Activated naive CD4-positive, alpha-beta T cell treated with anti-CD3 and anti-CD28 coated beads for 36 hours (primary cell): ENCODE results near the gene SULT1C2. TPM values are rescaled to one million over a fixed set of nuclear protein-coding genes. Genes with fewer than 3 reads are reported as not detected.

Experiments
- CTCF ChIA-PET: fragments of 350-600 bp; sonication (Branson Sonifier 250); formaldehyde crosslinking; loops from one replicate; lab custom pipeline; 2021; ENCODE audit warnings: antibody characterized with exemption; lab: Charles Lee
- DNase-seq: peaks from one replicate; pipeline ENCODE4 v3.0.0-alpha.2; 2020
- H3K27ac Mint-ChIP-seq: one replicate; pipeline ENCODE4 v1.8.0; 2021; ENCODE audit warnings: mild to moderate bottlenecking, mixed read lengths
- H3K27me3 Mint-ChIP-seq: one replicate; pipeline ENCODE4 v1.8.0; 2021; ENCODE audit warnings: low read depth, mixed read lengths
- H3K36me3 Mint-ChIP-seq: one replicate; pipeline ENCODE4 v1.8.0; 2021; ENCODE audit warnings: low read depth, mixed read lengths
- H3K4me1 Mint-ChIP-seq: one replicate; pipeline ENCODE4 v1.8.0; 2021; ENCODE audit warnings: low read depth, mixed read lengths
- H3K4me3 Mint-ChIP-seq: one replicate; pipeline ENCODE4 v1.8.0; 2021; ENCODE audit warnings: mild to moderate bottlenecking, moderate library complexity, mixed read lengths
- H3K9me3 Mint-ChIP-seq: one replicate; pipeline ENCODE4 v1.8.0; 2021; ENCODE audit warnings: mixed read lengths
- intact Hi-C: fragments of 100-400 bp; cut with micrococcal nuclease; formaldehyde crosslinking; loops from one replicate; pipeline ENCODE4 v1.15.1; 2023
- total RNA-seq, 2 experiments: library from RNA; stranded (reverse); gene quantifications; one replicate each; pipeline ENCODE4 v1.2.3, GENCODE V29; 2021

SULT1C2 gene
- not detected for total RNA-seq

GRCh38 chr2:108288534-108289106 is at the start of gene SULT1C2:
Gene SULT1C2, plus strand, starts transcription at chr2:108288895. Its CDS starts 4,773 bp downstream, at chr2:108293668.
- intact Hi-C loops, result no loop called here
- Mint-ChIP-seq H3K4me1 (no peaks in the 10 kb centered on the region), H3K36me3 (no peaks in the 10 kb centered on the region), H3K27me3 (peaks cover 17% of the 10 kb centered on the region), H3K4me3 (no peak within 1 kb of the TSS), H3K9me3 (peaks cover under 1% of the 10 kb centered on the region), H3K27ac (no peak within 1 kb of the TSS)
- CTCF ChIA-PET, result no interaction called here
- no peak for DNase-seq

- no peak for DNase-seq
- Mint-ChIP-seq H3K27ac (no peak within 1 kb of the TSS), H3K36me3 (no peaks in the 10 kb centered on the region), H3K27me3 (peaks cover 14% of the 10 kb centered on the region), H3K4me3 (no peak within 1 kb of the TSS), H3K4me1 (no peaks in the 10 kb centered on the region), H3K9me3 (peaks cover 7% of the 10 kb centered on the region)
- intact Hi-C loops, result no loop called here
- CTCF ChIA-PET, result no interaction called here
Measured at GRCh38 chr2:108239786-108240185, 48.9 kb upstream of the SULT1C2 start, which contains the start of gene SULT1C3. Gene SULT1C3, plus strand, starts transcription at chr2:108239968. Its CDS starts 7,227 bp downstream, at chr2:108247195.

- DNase-seq, result no peak
- Mint-ChIP-seq H3K27me3 (peaks cover 17% of the 10 kb centered on the region), H3K4me3 (no peak overlapping the region), H3K36me3 (no peaks in the 10 kb centered on the region), H3K4me1 (no peaks in the 10 kb centered on the region), H3K9me3 (peaks cover 10% of the 10 kb centered on the region), H3K27ac (no peak overlapping the region)
- intact Hi-C loops, result no loop called here
- CTCF ChIA-PET, result no interaction called here
Measured at GRCh38 chr2:108240966-108241365, 47.7 kb upstream of the SULT1C2 start.

GRCh38 chr2:108243566-108243965 is 45.1 kb upstream of the SULT1C2 start:
- CTCF ChIA-PET, result interaction anchor here (0.6 kb wide), 1 partner anchor 668 kb away, joined by 4 read pairs; no protein-coding TSS in a partner anchor
- no peak overlapping the region for H3K27ac Mint-ChIP-seq
- intact Hi-C loops, result no loop called here
- peaks cover 4% of the 10 kb centered on the region for H3K9me3 Mint-ChIP-seq
- peaks cover 18% of the 10 kb centered on the region for H3K27me3 Mint-ChIP-seq
- no peaks in the 10 kb centered on the region for H3K4me1 Mint-ChIP-seq
- H3K36me3 Mint-ChIP-seq, result no peaks in the 10 kb centered on the region
- no peak overlapping the region for H3K4me3 Mint-ChIP-seq
- DNase-seq, result no peak

GRCh38 chr2:108244667-108245414 is 43.9 kb upstream of the SULT1C2 start:
- no peak overlapping the region for H3K27ac Mint-ChIP-seq
- intact Hi-C loops, result no loop called here
- H3K9me3 Mint-ChIP-seq, result peaks cover 4% of the 10 kb centered on the region
- DNase-seq, result no peak
- CTCF ChIA-PET, result no interaction called here
- H3K4me1 Mint-ChIP-seq, result no peaks in the 10 kb centered on the region
- H3K36me3 Mint-ChIP-seq, result no peaks in the 10 kb centered on the region
- H3K27me3 Mint-ChIP-seq, result peaks cover 13% of the 10 kb centered on the region
- no peak overlapping the region for H3K4me3 Mint-ChIP-seq

GRCh38 chr2:108253106-108253505 is 35.6 kb upstream of the SULT1C2 start:
- no peaks in the 10 kb centered on the region for H3K36me3 Mint-ChIP-seq
- CTCF ChIA-PET, result no interaction called here
- H3K27ac Mint-ChIP-seq, result no peak overlapping the region
- H3K27me3 Mint-ChIP-seq, result peaks cover 15% of the 10 kb centered on the region
- H3K9me3 Mint-ChIP-seq, result no peaks in the 10 kb centered on the region
- no peak overlapping the region for H3K4me3 Mint-ChIP-seq
- H3K4me1 Mint-ChIP-seq, result no peaks in the 10 kb centered on the region
- intact Hi-C loops, result no loop called here
- no peak for DNase-seq

GRCh38 chr2:108257757-108258331 is 30.9 kb upstream of the SULT1C2 start:
- no peak for DNase-seq
- Mint-ChIP-seq H3K9me3 (no peaks in the 10 kb centered on the region), H3K4me3 (no peak overlapping the region), H3K27ac (no peak overlapping the region), H3K4me1 (no peaks in the 10 kb centered on the region), H3K27me3 (peaks cover 5% of the 10 kb centered on the region), H3K36me3 (no peaks in the 10 kb centered on the region)
- CTCF ChIA-PET, result no interaction called here
- intact Hi-C loops, result no loop called here

- CTCF ChIA-PET, result no interaction called here
- H3K4me3 Mint-ChIP-seq, result no peak overlapping the region
- H3K4me1 Mint-ChIP-seq, result no peaks in the 10 kb centered on the region
- no peaks in the 10 kb centered on the region for H3K9me3 Mint-ChIP-seq
- H3K36me3 Mint-ChIP-seq, result no peaks in the 10 kb centered on the region
- peaks cover 3% of the 10 kb centered on the region for H3K27me3 Mint-ChIP-seq
- intact Hi-C loops, result no loop called here
- no peak for DNase-seq
- no peak overlapping the region for H3K27ac Mint-ChIP-seq
Measured at GRCh38 chr2:108260773-108261172, 27.9 kb upstream of the SULT1C2 start.

- intact Hi-C loops, result no loop called here
Measured at GRCh38 chr2:108262036-108262435, 26.7 kb upstream of the SULT1C2 start.

GRCh38 chr2:108263401-108263800 is 25.3 kb upstream of the SULT1C2 start:
- H3K27me3 Mint-ChIP-seq, result peaks cover 3% of the 10 kb centered on the region
- H3K36me3 Mint-ChIP-seq, result no peaks in the 10 kb centered on the region
- H3K27ac Mint-ChIP-seq, result no peak overlapping the region
- no peak for DNase-seq
- no peaks in the 10 kb centered on the region for H3K9me3 Mint-ChIP-seq
- intact Hi-C loops, result no loop called here
- CTCF ChIA-PET, result no interaction called here
- H3K4me1 Mint-ChIP-seq, result no peaks in the 10 kb centered on the region
- no peak overlapping the region for H3K4me3 Mint-ChIP-seq

More at GRCh38 chr2:108262036-108262435, 26.7 kb upstream of the SULT1C2 start:
- CTCF ChIA-PET, result no interaction called here
- Mint-ChIP-seq H3K9me3 (no peaks in the 10 kb centered on the region), H3K27ac (no peak overlapping the region), H3K36me3 (no peaks in the 10 kb centered on the region), H3K4me3 (no peak overlapping the region), H3K27me3 (peaks cover 3% of the 10 kb centered on the region), H3K4me1 (no peaks in the 10 kb centered on the region)
- no peak for DNase-seq

GRCh38 chr2:108266218-108266617 is 22.5 kb upstream of the SULT1C2 start:
- intact Hi-C loops, result no loop called here
- Mint-ChIP-seq H3K4me1 (no peaks in the 10 kb centered on the region), H3K9me3 (no peaks in the 10 kb centered on the region), H3K27me3 (peaks cover 5% of the 10 kb centered on the region), H3K27ac (no peak overlapping the region), H3K4me3 (no peak overlapping the region), H3K36me3 (no peaks in the 10 kb centered on the region)
- no peak for DNase-seq
- CTCF ChIA-PET, result no interaction called here

- CTCF ChIA-PET, result no interaction called here
- DNase-seq, result no peak
- H3K27me3 Mint-ChIP-seq, result peaks cover 5% of the 10 kb centered on the region
- intact Hi-C loops, result no loop called here
- no peak overlapping the region for H3K27ac Mint-ChIP-seq
- no peaks in the 10 kb centered on the region for H3K9me3 Mint-ChIP-seq
- H3K4me3 Mint-ChIP-seq, result no peak overlapping the region
- no peaks in the 10 kb centered on the region for H3K36me3 Mint-ChIP-seq
- H3K4me1 Mint-ChIP-seq, result no peaks in the 10 kb centered on the region
Measured at GRCh38 chr2:108267101-108267500, 21.6 kb upstream of the SULT1C2 start.

- intact Hi-C loops, result no loop called here
- no peaks in the 10 kb centered on the region for H3K9me3 Mint-ChIP-seq
- H3K27ac Mint-ChIP-seq, result no peak overlapping the region
- H3K27me3 Mint-ChIP-seq, result peaks cover 5% of the 10 kb centered on the region
- CTCF ChIA-PET, result no interaction called here
- H3K36me3 Mint-ChIP-seq, result no peaks in the 10 kb centered on the region
- no peak overlapping the region for H3K4me3 Mint-ChIP-seq
- no peak for DNase-seq
- no peaks in the 10 kb centered on the region for H3K4me1 Mint-ChIP-seq
Measured at GRCh38 chr2:108268001-108268400, 20.7 kb upstream of the SULT1C2 start.
